GM18511 (cell line): ENCODE measurements around the gene OR2T29.
"Not testable (repeated sequence)": the region's sequence is repeated elsewhere in the genome, so short reads cannot be mapped to it uniquely, and the experiment has no call there.

ENCODE experiments used
- ATAC-seq: cut with Tn5 transposase; IDR thresholded peaks from one replicate; pipeline ENCODE4 v1.9.1; 2021; ENCODE audit warnings: mild to moderate bottlenecking, moderate library complexity; ENCODE audit not compliant: unreplicated experiment

Gene OR2T29

GRCh38 chr1:248562672-248563071, at the start of gene OR2T29:
Gene OR2T29, minus strand, starts transcription at chr1:248562772. Its CDS starts 3,281 bp downstream, at chr1:248559491.
- not testable (repeated sequence) for ATAC-seq

GRCh38 chr1:248611883-248612414, 49.4 kb upstream of the OR2T29 start:
- ATAC-seq, result no peak

GRCh38 chr1:248610301-248610700, 47.7 kb upstream of the OR2T29 start:
- ATAC-seq, result no peak

GRCh38 chr1:248599396-248599795, 36.8 kb upstream of the OR2T29 start:
- ATAC-seq, result no peak

- ATAC-seq, result no peak
Observed at GRCh38 chr1:248597589-248597988, 35.0 kb upstream of the OR2T29 start, which contains the start of gene OR2T10. Gene OR2T10, minus strand, starts transcription at chr1:248597700. Its CDS starts 3,932 bp downstream, at chr1:248593768.

GRCh38 chr1:248596615-248597014, 34.0 kb upstream of the OR2T29 start:
- ATAC-seq, result no peak

GRCh38 chr1:248593226-248593625, 30.7 kb upstream of the OR2T29 start:
- ATAC-seq, result no peak

GRCh38 chr1:248592655-248593054, 30.1 kb upstream of the OR2T29 start:
- ATAC-seq, result no peak

GRCh38 chr1:248590055-248590454, 27.5 kb upstream of the OR2T29 start:
- ATAC-seq, result no peak

GRCh38 chr1:248589334-248589733, 26.8 kb upstream of the OR2T29 start:
- ATAC-seq, result no peak

GRCh38 chr1:248585266-248585665, 22.7 kb upstream of the OR2T29 start:
- no peak for ATAC-seq

- ATAC-seq, result no peak
Observed at GRCh38 chr1:248576260-248576980, 13.8 kb upstream of the OR2T29 start.

- ATAC-seq, result not testable (repeated sequence)
Observed at GRCh38 chr1:248574657-248575056, 12.1 kb upstream of the OR2T29 start, which contains the start of gene OR2T34. Gene OR2T34, minus strand, starts transcription at chr1:248574757. Its CDS starts 0 bp downstream, at chr1:248574757.

GRCh38 chr1:248573856-248574255, 11.3 kb upstream of the OR2T29 start:
- not testable (repeated sequence) for ATAC-seq

GRCh38 chr1:248572049-248572448, 9.5 kb upstream of the OR2T29 start:
- ATAC-seq, result peak; percentile 89

GRCh38 chr1:248570811-248571210, 8.2 kb upstream of the OR2T29 start:
- ATAC-seq, result not testable (repeated sequence)

GRCh38 chr1:248569049-248569448, 6.5 kb upstream of the OR2T29 start:
- ATAC-seq, result not testable (repeated sequence)

GRCh38 chr1:248565530-248566373, 3.2 kb upstream of the OR2T29 start:
- peak; percentile 71 for ATAC-seq

- not testable (repeated sequence) for ATAC-seq
Observed at GRCh38 chr1:248551027-248551426, 11.5 kb downstream of the OR2T29 start.

GRCh38 chr1:248547383-248547782, 15.2 kb downstream of the OR2T29 start:
- not testable (repeated sequence) for ATAC-seq

- ATAC-seq, result not testable (repeated sequence)
Observed at GRCh38 chr1:248537449-248537848, 25.1 kb downstream of the OR2T29 start.
